Measurements from ENCODE around the gene OARD1. TPM values are rescaled to one million over a fixed set of nuclear protein-coding genes. Genes with fewer than 3 reads are reported as not detected.
A peak's percentile ranks its signal among the peaks of the same experiment; 100 is the strongest.
"Not testable (repeated sequence)": the region's sequence is repeated elsewhere in the genome, so short reads cannot be mapped to it uniquely, and the experiment has no call there.

Gene OARD1
- total RNA-seq: 10 to 100 TPM; 31.7 to 32.4 TPM

GRCh38 chr6:41071923-41072835 lies at the start of gene OARD1:
OARD1 (minus strand) TSS chr6:41072356; CDS start chr6:41071634, 722 bp downstream.
- Mint-ChIP-seq H3K9me3 (ENCODE audit: low read depth) (no peaks in the 10 kb centered on the region), H3K4me3 (peak within 1 kb of the TSS; percentile 96), H3K27me3 (no peaks in the 10 kb centered on the region), H3K4me1 (peaks cover 64% of the 10 kb centered on the region), H3K27ac (peak within 1 kb of the TSS; percentile 99), H3K36me3 (peaks cover 32% of the 10 kb centered on the region)
- peak; percentile 74 for ATAC-seq
- peak; percentile 100 for DNase-seq
- CTCF ChIA-PET: interaction anchor here (0.7 to 4.0 kb wide), 14 partner anchors 9 to 247 kb away, joined by 3 to 16 read pairs (median 4); no protein-coding TSS in a partner anchor

- H3K27me3 Mint-ChIP-seq: no peaks in the 10 kb centered on the region
- CTCF ChIA-PET: interaction anchor here (1.3 kb wide), 1 partner anchor 195 kb away, joined by 3 read pairs; no protein-coding TSS in a partner anchor
- H3K4me1 Mint-ChIP-seq: no peaks in the 10 kb centered on the region
- H3K4me3 Mint-ChIP-seq: no peak overlapping the region
- peaks cover 6% of the 10 kb centered on the region for H3K36me3 Mint-ChIP-seq
- ATAC-seq: no peak
- H3K27ac Mint-ChIP-seq: no peak overlapping the region
- no peaks in the 10 kb centered on the region for H3K9me3 Mint-ChIP-seq (ENCODE audit: low read depth)
- DNase-seq: no peak
These were observed 47.9 kb upstream of the OARD1 start for GRCh38 chr6:41120058-41120457.

- Mint-ChIP-seq H3K27me3 (no peaks in the 10 kb centered on the region), H3K27ac (no peak overlapping the region), H3K4me3 (no peak overlapping the region), H3K4me1 (no peaks in the 10 kb centered on the region), H3K9me3 (ENCODE audit: low read depth) (no peaks in the 10 kb centered on the region), H3K36me3 (peaks cover 6% of the 10 kb centered on the region)
- ATAC-seq (no peak), DNase-seq (no peak)
- CTCF ChIA-PET: interaction anchor here (1.3 kb wide), 1 partner anchor 196 kb away, joined by 3 read pairs; no protein-coding TSS in a partner anchor
These were observed 47.4 kb upstream of the OARD1 start for GRCh38 chr6:41119508-41119907.

- H3K27ac Mint-ChIP-seq; CTCF ChIA-PET; H3K9me3 Mint-ChIP-seq (ENCODE audit: low read depth); ATAC-seq; H3K4me1 Mint-ChIP-seq; H3K36me3 Mint-ChIP-seq; H3K27me3 Mint-ChIP-seq; H3K4me3 Mint-ChIP-seq; DNase-seq: not testable (repeated sequence)
These were observed 42.9 kb upstream of the OARD1 start for GRCh38 chr6:41115027-41115426.

GRCh38 chr6:41111017-41111416 lies 38.9 kb upstream of the OARD1 start:
- H3K27ac Mint-ChIP-seq: no peak overlapping the region
- H3K27me3 Mint-ChIP-seq: no peaks in the 10 kb centered on the region
- no peaks in the 10 kb centered on the region for H3K36me3 Mint-ChIP-seq
- no peak for ATAC-seq
- no peak for DNase-seq
- CTCF ChIA-PET: interaction anchor here (2.9 kb wide), 1 partner anchor 19 kb away, joined by 6 read pairs; no protein-coding TSS in a partner anchor
- H3K9me3 Mint-ChIP-seq (ENCODE audit: low read depth): no peaks in the 10 kb centered on the region
- H3K4me1 Mint-ChIP-seq: no peaks in the 10 kb centered on the region
- no peak overlapping the region for H3K4me3 Mint-ChIP-seq

GRCh38 chr6:41103847-41104246 lies 31.7 kb upstream of the OARD1 start:
- ATAC-seq: peak; percentile 48
- DNase-seq: no peak
- Mint-ChIP-seq H3K4me3 (no peak overlapping the region), H3K27me3 (no peaks in the 10 kb centered on the region), H3K9me3 (ENCODE audit: low read depth) (no peaks in the 10 kb centered on the region), H3K27ac (no peak overlapping the region), H3K4me1 (peaks cover 3% of the 10 kb centered on the region), H3K36me3 (peaks cover 16% of the 10 kb centered on the region)
- CTCF ChIA-PET: interaction anchor here (1.1 to 3.3 kb wide), 7 partner anchors 10 to 202 kb away, joined by 3 to 18 read pairs (median 5); no protein-coding TSS in a partner anchor

GRCh38 chr6:41100871-41101287 lies 28.7 kb upstream of the OARD1 start:
- ATAC-seq: peak; percentile 76
- no peaks in the 10 kb centered on the region for H3K27me3 Mint-ChIP-seq
- peak; percentile 50 for DNase-seq
- H3K4me3 Mint-ChIP-seq: peak overlapping the region; percentile 14
- peaks cover 43% of the 10 kb centered on the region for H3K36me3 Mint-ChIP-seq
- H3K27ac Mint-ChIP-seq: no peak overlapping the region
- no peaks in the 10 kb centered on the region for H3K9me3 Mint-ChIP-seq (ENCODE audit: low read depth)
- H3K4me1 Mint-ChIP-seq: peaks cover 3% of the 10 kb centered on the region
- CTCF ChIA-PET: interaction anchor here (3.3 kb wide), 1 partner anchor 82 kb away, joined by 18 read pairs; no protein-coding TSS in a partner anchor

GRCh38 chr6:41098366-41098765 lies 26.2 kb upstream of the OARD1 start:
- no peak overlapping the region for H3K27ac Mint-ChIP-seq
- H3K4me1 Mint-ChIP-seq: peaks cover 3% of the 10 kb centered on the region
- CTCF ChIA-PET: no interaction called here
- no peaks in the 10 kb centered on the region for H3K9me3 Mint-ChIP-seq (ENCODE audit: low read depth)
- no peak overlapping the region for H3K4me3 Mint-ChIP-seq
- DNase-seq: no peak
- no peaks in the 10 kb centered on the region for H3K27me3 Mint-ChIP-seq
- H3K36me3 Mint-ChIP-seq: peaks cover 58% of the 10 kb centered on the region
- ATAC-seq: no peak

- ATAC-seq (no peak), DNase-seq (no peak)
- Mint-ChIP-seq H3K4me1 (peaks cover 3% of the 10 kb centered on the region), H3K27ac (no peak overlapping the region), H3K36me3 (peaks cover 60% of the 10 kb centered on the region), H3K4me3 (no peak overlapping the region), H3K9me3 (ENCODE audit: low read depth) (no peaks in the 10 kb centered on the region), H3K27me3 (no peaks in the 10 kb centered on the region)
- CTCF ChIA-PET: no interaction called here
These were observed 25.4 kb upstream of the OARD1 start for GRCh38 chr6:41097467-41098090.

GRCh38 chr6:41093729-41094128 lies 21.6 kb upstream of the OARD1 start:
- DNase-seq: no peak
- Mint-ChIP-seq H3K4me1 (no peaks in the 10 kb centered on the region), H3K27me3 (no peaks in the 10 kb centered on the region), H3K27ac (no peak overlapping the region), H3K4me3 (no peak overlapping the region), H3K9me3 (ENCODE audit: low read depth) (no peaks in the 10 kb centered on the region), H3K36me3 (peaks cover 63% of the 10 kb centered on the region)
- ATAC-seq: no peak
- CTCF ChIA-PET: interaction anchor here (0.7 to 3.5 kb wide), 3 partner anchors 10 to 1576 kb away, joined by 3 to 20 read pairs (median 5); no protein-coding TSS in a partner anchor

GRCh38 chr6:41092421-41093140 lies 20.4 kb upstream of the OARD1 start:
- H3K36me3 Mint-ChIP-seq: peaks cover 52% of the 10 kb centered on the region
- CTCF ChIA-PET: interaction anchor here (0.6 to 3.5 kb wide), 15 partner anchors 11 to 242 kb away, joined by 3 to 20 read pairs (median 4); partner anchors contain the start of genes NFYA and OARD1

GRCh38 chr6:41090841-41091761 lies 18.9 kb upstream of the OARD1 start:
- H3K27me3 Mint-ChIP-seq: no peaks in the 10 kb centered on the region
- ATAC-seq (no peak), DNase-seq (no peak)
- peaks cover 42% of the 10 kb centered on the region for H3K36me3 Mint-ChIP-seq
- H3K27ac Mint-ChIP-seq: no peak overlapping the region
- no peak overlapping the region for H3K4me3 Mint-ChIP-seq
- no peaks in the 10 kb centered on the region for H3K4me1 Mint-ChIP-seq
- CTCF ChIA-PET: interaction anchor here (1.4 to 3.5 kb wide), 4 partner anchors 19 to 208 kb away, joined by 4 to 20 read pairs (median 5); no protein-coding TSS in a partner anchor
- H3K9me3 Mint-ChIP-seq (ENCODE audit: low read depth): no peaks in the 10 kb centered on the region

More at GRCh38 chr6:41092421-41093140, 20.4 kb upstream of the OARD1 start:
- DNase-seq (no peak), ATAC-seq (no peak)
- H3K4me3 Mint-ChIP-seq: no peak overlapping the region
- no peaks in the 10 kb centered on the region for H3K27me3 Mint-ChIP-seq
- H3K27ac Mint-ChIP-seq: no peak overlapping the region
- H3K4me1 Mint-ChIP-seq: no peaks in the 10 kb centered on the region
- H3K9me3 Mint-ChIP-seq (ENCODE audit: low read depth): no peaks in the 10 kb centered on the region
